GM21723 (cell line): ENCODE results near the gene SP3.

Source experiments
- ATAC-seq: cut with Tn5 transposase; IDR thresholded peaks from one replicate; pipeline ENCODE4 v1.9.1; 2021; ENCODE audit warnings: mild to moderate bottlenecking, moderate library complexity; ENCODE audit not compliant: unreplicated experiment

SP3 gene

GRCh38 chr2:173947131-173947530, 18.0 kb downstream of the SP3 start:
- ATAC-seq: no peak

- ATAC-seq: no peak
These were observed 21.4 kb downstream of the SP3 start for GRCh38 chr2:173943738-173944137.

- no peak for ATAC-seq
These were observed 22.2 kb downstream of the SP3 start for GRCh38 chr2:173942861-173943523.

GRCh38 chr2:173941567-173941966, 23.6 kb downstream of the SP3 start:
- ATAC-seq: no peak

- ATAC-seq: no peak
These were observed 24.8 kb downstream of the SP3 start for GRCh38 chr2:173940208-173941020.

GRCh38 chr2:173938700-173939384, 26.3 kb downstream of the SP3 start:
- no peak for ATAC-seq

- no peak for ATAC-seq
These were observed 29.9 kb downstream of the SP3 start for GRCh38 chr2:173935305-173935704.

GRCh38 chr2:173934895-173935294, 30.3 kb downstream of the SP3 start:
- ATAC-seq: no peak

GRCh38 chr2:173931751-173932150, 33.4 kb downstream of the SP3 start:
- no peak for ATAC-seq

GRCh38 chr2:173929441-173929840, 35.7 kb downstream of the SP3 start:
- ATAC-seq: no peak

GRCh38 chr2:173926875-173927274, 38.3 kb downstream of the SP3 start:
- ATAC-seq: no peak

- ATAC-seq: no peak
These were observed 40.9 kb downstream of the SP3 start for GRCh38 chr2:173924285-173924684.

- no peak for ATAC-seq
These were observed 42.4 kb downstream of the SP3 start for GRCh38 chr2:173922760-173923159.

- no peak for ATAC-seq
These were observed 43.1 kb downstream of the SP3 start for GRCh38 chr2:173922068-173922467.

GRCh38 chr2:173914055-173914927, 50.9 kb downstream of the SP3 start:
- no peak for ATAC-seq

- ATAC-seq: no peak
These were observed 55.3 kb downstream of the SP3 start for GRCh38 chr2:173909846-173910245.

GRCh38 chr2:173906626-173907025, 58.5 kb downstream of the SP3 start:
- no peak for ATAC-seq

GRCh38 chr2:173903601-173904394, 61.4 kb downstream of the SP3 start:
- ATAC-seq: no peak

- peak; percentile 64 for ATAC-seq
These were observed 66.2 kb downstream of the SP3 start for GRCh38 chr2:173898996-173899395.

- peak; percentile 83 for ATAC-seq
These were observed 67.0 kb downstream of the SP3 start for GRCh38 chr2:173898178-173898668.
